ENCODE data around the gene PABPC1L. TPM values are rescaled to one million over a fixed set of nuclear protein-coding genes. Genes with fewer than 3 reads are reported as not detected.

PABPC1L gene
- total RNA-seq, 4 donors from 2014 or later = 12.0 to 112 (median 31.6) TPM

DNA sequence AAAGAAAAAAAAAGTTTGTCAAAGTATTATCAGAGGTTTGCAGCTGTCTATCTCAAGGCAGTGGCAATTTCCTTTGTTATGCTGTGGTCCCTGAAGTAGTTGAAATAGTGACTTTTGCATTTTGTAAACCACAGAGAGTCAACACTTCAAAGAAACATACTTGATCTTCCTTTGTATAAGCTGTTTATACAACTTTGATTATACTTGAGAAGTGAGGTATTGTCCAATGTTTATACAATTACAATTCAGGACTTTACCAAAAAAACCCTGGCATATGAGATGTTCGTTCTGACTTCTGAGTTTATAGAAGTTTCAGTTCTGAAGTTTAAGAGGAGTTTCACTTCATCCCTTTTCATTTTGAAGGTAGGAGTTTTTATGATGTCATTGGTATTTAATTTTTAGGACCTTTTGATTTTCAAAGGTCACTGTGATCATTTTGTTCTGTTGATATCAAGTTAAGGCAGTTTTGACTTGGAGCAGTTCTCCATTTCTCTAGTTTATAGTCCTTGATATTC, 60.4 kb downstream of the PABPC1L start:
- no peak overlapping the region for H3K4me3 ChIP-seq
- H3K9me3 ChIP-seq = no peaks in the 10 kb centered on the region
- intact Hi-C loops (cut with DNase I; ENCODE audit: low total_unique reads) (no loop called here), in situ Hi-C loops (cut with MboI; ENCODE audit: low pct_ligation_motif_present in 1 of 4, low pct_unique_long_range_greater_than_20kb in 1 of 4, low sequenced_read_pairs in 3 of 4) (no loop called here)
- no peak for TF ChIP-seq EP300 (IDR thresholded peaks at IDR 0.05; ENCODE audit: low read depth)
- DNase-seq = no peak
- peak overlapping the region; percentile 32 to 94 (median 72) for H3K27ac ChIP-seq
- peaks cover 0 to 63% (median 24%) of the 10 kb centered on the region in 4 donors for H3K4me1 ChIP-seq
- no peaks in the 10 kb centered on the region for H3K27me3 ChIP-seq
- 17 to 28% methylated on average over 1 of the region's 1 CpG for WGBS, 2 donors (ENCODE audit: low coverage in 1 of 2)
- H3K36me3 ChIP-seq = peaks cover 0 to 19% (median 9%) of the 10 kb centered on the region in 4 donors

- H3K27ac ChIP-seq = peak overlapping the region in 3 of 4 donors; percentile 1 to 54 (median 4)
- 52 to 68% methylated on average over 2 of the region's 2 CpGs for whole genome bisulfite sequencing, 2 donors (ENCODE audit: low coverage in 1 of 2)
- TF ChIP-seq EP300 (IDR thresholded peaks at IDR 0.05; ENCODE audit: low read depth) (no peak), POLR2A (IDR thresholded peaks at IDR 0.05) (no peak), POLR2AphosphoS5 (IDR thresholded peaks at IDR 0.05) (no peak)
- TF ChIP-seq, protein P1, sequence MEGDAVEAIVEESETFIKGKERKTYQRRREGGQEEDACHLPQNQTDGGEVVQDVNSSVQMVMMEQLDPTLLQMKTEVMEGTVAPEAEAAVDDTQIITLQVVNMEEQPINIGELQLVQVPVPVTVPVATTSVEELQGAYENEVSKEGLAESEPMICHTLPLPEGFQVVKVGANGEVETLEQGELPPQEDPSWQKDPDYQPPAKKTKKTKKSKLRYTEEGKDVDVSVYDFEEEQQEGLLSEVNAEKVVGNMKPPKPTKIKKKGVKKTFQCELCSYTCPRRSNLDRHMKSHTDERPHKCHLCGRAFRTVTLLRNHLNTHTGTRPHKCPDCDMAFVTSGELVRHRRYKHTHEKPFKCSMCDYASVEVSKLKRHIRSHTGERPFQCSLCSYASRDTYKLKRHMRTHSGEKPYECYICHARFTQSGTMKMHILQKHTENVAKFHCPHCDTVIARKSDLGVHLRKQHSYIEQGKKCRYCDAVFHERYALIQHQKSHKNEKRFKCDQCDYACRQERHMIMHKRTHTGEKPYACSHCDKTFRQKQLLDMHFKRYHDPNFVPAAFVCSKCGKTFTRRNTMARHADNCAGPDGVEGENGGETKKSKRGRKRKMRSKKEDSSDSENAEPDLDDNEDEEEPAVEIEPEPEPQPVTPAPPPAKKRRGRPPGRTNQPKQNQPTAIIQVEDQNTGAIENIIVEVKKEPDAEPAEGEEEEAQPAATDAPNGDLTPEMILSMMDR (IDR thresholded peaks at IDR 0.05) = no peak
- intact Hi-C loops (cut with DNase I; ENCODE audit: low total_unique reads) = no loop called here
- no peaks in the 10 kb centered on the region for H3K9me3 ChIP-seq
- H3K27me3 ChIP-seq = no peaks in the 10 kb centered on the region
- H3K4me1 ChIP-seq = peaks cover 0 to 42% (median 7%) of the 10 kb centered on the region in 4 donors
- no peak for DNase-seq
- peaks cover 0 to 25% (median 12%) of the 10 kb centered on the region in 4 donors for H3K36me3 ChIP-seq
- no peak overlapping the region for H3K4me3 ChIP-seq
- in situ Hi-C loops (cut with MboI; ENCODE audit: low pct_ligation_motif_present in 1 of 4, low pct_unique_long_range_greater_than_20kb in 1 of 4, low sequenced_read_pairs in 3 of 4) = no loop called here
Measured at GRCh38 chr20:44973053-44973452, 63.2 kb downstream of the PABPC1L start.

DNA sequence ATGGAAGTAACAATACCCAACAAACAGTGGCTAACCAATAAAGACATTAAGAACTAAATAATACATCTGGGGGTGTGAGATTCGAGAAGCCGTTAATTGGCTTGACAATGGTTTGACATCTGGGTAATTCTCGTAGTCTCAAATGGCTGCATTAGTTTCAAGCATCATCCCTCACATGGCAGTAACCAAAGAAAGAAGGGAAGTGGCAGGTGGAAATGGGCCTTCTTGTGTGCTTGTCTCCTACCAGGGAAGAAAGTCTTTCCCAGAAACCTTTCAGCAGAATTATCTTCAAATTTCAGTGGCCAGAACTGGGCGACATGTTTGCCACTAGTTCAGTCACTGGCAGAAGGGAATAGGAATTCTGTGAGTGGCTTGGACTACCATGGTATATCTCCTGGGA, 66.8 kb downstream of the PABPC1L start:
- DNase-seq = no peak
- Histone ChIP-seq H3K27ac (no peak overlapping the region), H3K27me3 (no peaks in the 10 kb centered on the region), H3K4me1 (peaks cover 0 to 28% (median 3%) of the 10 kb centered on the region in 4 donors), H3K4me3 (no peak overlapping the region), H3K9me3 (no peaks in the 10 kb centered on the region), H3K36me3 (peaks cover 0 to 37% (median 17%) of the 10 kb centered on the region in 4 donors)
- in situ Hi-C loops (cut with MboI; ENCODE audit: low pct_ligation_motif_present in 1 of 4, low pct_unique_long_range_greater_than_20kb in 1 of 4, low sequenced_read_pairs in 3 of 4) = no loop called here
- intact Hi-C loops (cut with DNase I; ENCODE audit: low total_unique reads) = no loop called here
- WGBS, 2 donors (ENCODE audit: low coverage in 1 of 2) = 95 to 96% methylated on average over 4 of the region's 4 CpGs
- TF ChIP-seq, protein P1 (IDR thresholded peaks at IDR 0.05) = no peak
- TF ChIP-seq EP300 (IDR thresholded peaks at IDR 0.05; ENCODE audit: low read depth) = no peak
- TF ChIP-seq POLR2A (IDR thresholded peaks at IDR 0.05) = no peak
- TF ChIP-seq POLR2AphosphoS5 (IDR thresholded peaks at IDR 0.05) = no peak

DNA sequence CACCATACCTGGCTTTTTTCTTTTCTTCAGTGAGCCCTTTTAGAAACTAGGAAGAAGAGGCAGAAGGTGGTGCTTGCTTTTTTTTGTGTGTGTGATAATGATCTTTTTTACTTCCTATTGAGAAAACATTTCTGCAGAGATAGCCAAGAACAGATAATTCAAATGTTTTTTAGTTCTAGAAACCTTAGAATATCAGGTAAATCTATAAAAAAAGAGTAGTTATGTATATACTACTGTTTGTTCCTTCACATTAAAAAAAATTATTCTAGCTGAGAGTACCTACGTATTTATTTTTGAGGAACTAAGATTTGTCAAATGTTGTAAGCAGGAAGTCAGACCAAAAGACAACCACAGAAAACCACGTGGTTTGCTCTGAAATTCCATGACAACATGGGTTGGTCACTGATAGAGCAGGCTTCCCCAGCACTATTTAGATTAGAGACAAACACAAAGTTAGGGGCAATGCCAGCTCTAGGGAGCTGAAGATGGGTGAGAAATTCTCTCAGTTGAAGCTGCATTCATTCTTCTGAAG, 69.3 kb downstream of the PABPC1L start:
- Histone ChIP-seq H3K9me3 (no peaks in the 10 kb centered on the region), H3K36me3 (peaks cover 0 to 40% (median 19%) of the 10 kb centered on the region in 4 donors), H3K27me3 (no peaks in the 10 kb centered on the region), H3K4me3 (no peak overlapping the region), H3K4me1 (peaks cover 0 to 10% (median 0%) of the 10 kb centered on the region in 4 donors), H3K27ac (peak overlapping the region; percentile 65 to 82 (median 74))
- peak; percentile 46 for DNase-seq
- TF ChIP-seq, protein P1 (IDR thresholded peaks at IDR 0.05) = no peak
- TF ChIP-seq POLR2AphosphoS5 (IDR thresholded peaks at IDR 0.05) (peak in 1 of 3 donors; percentile 21), EP300 (IDR thresholded peaks at IDR 0.05; ENCODE audit: low read depth) (no peak), POLR2A (IDR thresholded peaks at IDR 0.05) (no peak)
- WGBS, 2 donors (ENCODE audit: low coverage in 1 of 2) = 32 to 47% methylated on average over 2 of the region's 2 CpGs
- in situ Hi-C loops (cut with MboI; ENCODE audit: low pct_ligation_motif_present in 1 of 4, low pct_unique_long_range_greater_than_20kb in 1 of 4, low sequenced_read_pairs in 3 of 4) = no loop called here
- intact Hi-C loops (cut with DNase I; ENCODE audit: low total_unique reads) = no loop called here

Measured in transverse colon (tissue), 4 donors.